GM19240 (cell line): ENCODE measurements around the gene GPER1.
"Not testable (repeated sequence)": the region's sequence is repeated elsewhere in the genome, so short reads cannot be mapped to it uniquely, and the experiment has no call there.

Experiments used
- DNase-seq: peaks from one replicate; pipeline ENCODE4 v3.0.0; 2011; ENCODE audit warnings: low spot score; ENCODE audit not compliant: insufficient read length

GPER1 gene

GRCh38 chr7:1116383-1117008 is 28.6 kb downstream of the GPER1 start:
- DNase-seq = not testable (repeated sequence)

- no peak for DNase-seq
Observed at GRCh38 chr7:1117321-1117928, 29.5 kb downstream of the GPER1 start.

- no peak for DNase-seq
Observed at GRCh38 chr7:1119201-1119600, 31.3 kb downstream of the GPER1 start.

- no peak for DNase-seq
Observed at GRCh38 chr7:1120791-1121190, 32.9 kb downstream of the GPER1 start.

- DNase-seq = no peak
Observed at GRCh38 chr7:1121476-1121875, 33.6 kb downstream of the GPER1 start.

GRCh38 chr7:1121886-1122831 is 34.2 kb downstream of the GPER1 start:
- no peak for DNase-seq

GRCh38 chr7:1122832-1123501 is 35.1 kb downstream of the GPER1 start:
- DNase-seq = no peak

GRCh38 chr7:1123715-1124114 is 35.8 kb downstream of the GPER1 start:
- no peak for DNase-seq

- DNase-seq = no peak
Observed at GRCh38 chr7:1124164-1124563, 36.3 kb downstream of the GPER1 start.

GRCh38 chr7:1124816-1125602 is 37.1 kb downstream of the GPER1 start:
- DNase-seq = no peak

- DNase-seq = no peak
Observed at GRCh38 chr7:1125603-1125969, 37.7 kb downstream of the GPER1 start.

- DNase-seq = no peak
Observed at GRCh38 chr7:1127001-1127400, 39.1 kb downstream of the GPER1 start.

GRCh38 chr7:1129431-1129830 is 41.5 kb downstream of the GPER1 start:
- DNase-seq = no peak

GRCh38 chr7:1130021-1130990 is 42.4 kb downstream of the GPER1 start:
- DNase-seq = no peak

- DNase-seq = no peak
Observed at GRCh38 chr7:1131471-1132265, 43.8 kb downstream of the GPER1 start.

- no peak for DNase-seq
Observed at GRCh38 chr7:1134951-1135350, 47.0 kb downstream of the GPER1 start.

GRCh38 chr7:1136841-1137516 is 49.1 kb downstream of the GPER1 start:
- DNase-seq = no peak

- DNase-seq = no peak
Observed at GRCh38 chr7:1137517-1138167, 49.7 kb downstream of the GPER1 start.
